ENCODE measurements around the gene SEC24C. TPM values are rescaled to one million over a fixed set of nuclear protein-coding genes. Genes with fewer than 3 reads are reported as not detected.
A peak's percentile ranks its signal among the peaks of the same experiment; 100 is the strongest.

Gene SEC24C
- total RNA-seq, 1 donor from 2014 or later, result 102 TPM

DNA sequence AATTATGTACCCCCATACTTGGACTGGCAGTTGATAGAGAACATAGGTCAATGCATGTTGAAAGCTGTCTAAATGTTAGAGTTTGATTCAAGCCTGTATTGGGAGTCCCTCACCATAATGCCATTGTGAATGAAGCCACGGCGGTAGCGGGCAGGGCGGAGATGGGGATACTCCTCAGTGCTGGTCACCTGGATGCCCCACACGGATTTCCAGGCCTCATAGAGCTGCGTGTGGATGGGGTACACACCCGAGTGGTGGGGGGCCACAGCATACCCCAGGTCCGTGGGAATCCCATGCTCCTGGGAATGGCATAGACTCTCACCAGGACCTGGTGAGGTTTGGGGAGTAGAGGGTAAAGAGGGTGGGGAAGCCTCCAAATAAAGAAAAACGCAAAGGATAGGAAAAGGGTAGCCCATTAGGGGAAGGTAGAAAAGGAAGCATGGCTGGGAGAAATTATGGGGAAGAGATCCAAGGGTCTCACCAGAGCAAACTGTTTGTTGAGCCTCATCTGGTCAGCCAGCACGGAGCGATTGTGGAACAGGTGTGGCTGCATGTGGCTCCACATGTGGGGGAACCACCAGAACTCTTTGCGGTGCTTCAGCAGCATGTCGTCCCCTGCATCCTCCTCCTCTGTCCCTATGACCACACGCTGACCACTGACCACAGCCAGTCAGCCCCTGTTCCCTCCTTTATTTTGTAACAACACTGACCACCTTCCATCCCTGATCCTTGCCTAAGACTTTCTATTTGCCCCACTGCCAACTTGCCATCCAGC, 62.2 kb downstream of the SEC24C start:
- Mint-ChIP-seq H3K9me3 (ENCODE audit: unreplicated experiment) (no peaks in the 10 kb centered on the region), H3K4me3 (ENCODE audit: unreplicated experiment) (peak overlapping the region; percentile 43), H3K27me3 (ENCODE audit: unreplicated experiment) (peaks cover 15% of the 10 kb centered on the region), H3K27ac (ENCODE audit: unreplicated experiment) (peak overlapping the region; percentile 84), H3K36me3 (ENCODE audit: low read depth, unreplicated experiment) (peaks cover 51% of the 10 kb centered on the region), H3K4me1 (ENCODE audit: unreplicated experiment) (peaks cover 23% of the 10 kb centered on the region)
- no peak for DNase-seq (ENCODE audit: low spot score)
- TF ChIP-seq, protein P1, sequence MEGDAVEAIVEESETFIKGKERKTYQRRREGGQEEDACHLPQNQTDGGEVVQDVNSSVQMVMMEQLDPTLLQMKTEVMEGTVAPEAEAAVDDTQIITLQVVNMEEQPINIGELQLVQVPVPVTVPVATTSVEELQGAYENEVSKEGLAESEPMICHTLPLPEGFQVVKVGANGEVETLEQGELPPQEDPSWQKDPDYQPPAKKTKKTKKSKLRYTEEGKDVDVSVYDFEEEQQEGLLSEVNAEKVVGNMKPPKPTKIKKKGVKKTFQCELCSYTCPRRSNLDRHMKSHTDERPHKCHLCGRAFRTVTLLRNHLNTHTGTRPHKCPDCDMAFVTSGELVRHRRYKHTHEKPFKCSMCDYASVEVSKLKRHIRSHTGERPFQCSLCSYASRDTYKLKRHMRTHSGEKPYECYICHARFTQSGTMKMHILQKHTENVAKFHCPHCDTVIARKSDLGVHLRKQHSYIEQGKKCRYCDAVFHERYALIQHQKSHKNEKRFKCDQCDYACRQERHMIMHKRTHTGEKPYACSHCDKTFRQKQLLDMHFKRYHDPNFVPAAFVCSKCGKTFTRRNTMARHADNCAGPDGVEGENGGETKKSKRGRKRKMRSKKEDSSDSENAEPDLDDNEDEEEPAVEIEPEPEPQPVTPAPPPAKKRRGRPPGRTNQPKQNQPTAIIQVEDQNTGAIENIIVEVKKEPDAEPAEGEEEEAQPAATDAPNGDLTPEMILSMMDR (IDR thresholded peaks at IDR 0.05; ENCODE audit: unreplicated experiment), result no peak

DNA sequence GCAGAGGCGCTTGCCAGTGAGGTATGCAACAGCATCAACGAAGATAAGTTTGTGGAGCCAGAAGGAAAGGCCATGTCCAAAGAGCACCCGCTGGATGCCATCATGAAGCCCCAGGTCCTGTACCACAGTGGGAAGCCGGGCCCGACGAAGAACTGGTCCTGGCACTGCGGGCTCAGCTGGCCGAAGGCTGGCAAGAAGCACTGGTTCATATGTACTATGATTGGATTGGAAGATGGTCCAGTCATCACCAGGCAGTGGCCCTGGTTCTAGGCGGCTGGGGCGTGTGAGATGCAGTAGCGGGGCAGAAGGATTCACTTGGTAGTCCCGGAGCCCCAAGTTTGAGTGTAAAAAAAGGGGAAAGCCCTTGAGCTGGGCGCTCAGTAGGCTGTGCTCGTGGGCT, 63.3 kb downstream of the SEC24C start:
- TF ChIP-seq, protein P1 (IDR thresholded peaks at IDR 0.05; ENCODE audit: unreplicated experiment), result no peak
- H3K36me3 Mint-ChIP-seq (ENCODE audit: low read depth, unreplicated experiment), result peaks cover 49% of the 10 kb centered on the region
- H3K4me3 Mint-ChIP-seq (ENCODE audit: unreplicated experiment), result no peak overlapping the region
- H3K27me3 Mint-ChIP-seq (ENCODE audit: unreplicated experiment), result peaks cover 11% of the 10 kb centered on the region
- no peak overlapping the region for H3K27ac Mint-ChIP-seq (ENCODE audit: unreplicated experiment)
- peaks cover 23% of the 10 kb centered on the region for H3K4me1 Mint-ChIP-seq (ENCODE audit: unreplicated experiment)
- DNase-seq (ENCODE audit: low spot score), result no peak
- H3K9me3 Mint-ChIP-seq (ENCODE audit: unreplicated experiment), result no peaks in the 10 kb centered on the region

DNA sequence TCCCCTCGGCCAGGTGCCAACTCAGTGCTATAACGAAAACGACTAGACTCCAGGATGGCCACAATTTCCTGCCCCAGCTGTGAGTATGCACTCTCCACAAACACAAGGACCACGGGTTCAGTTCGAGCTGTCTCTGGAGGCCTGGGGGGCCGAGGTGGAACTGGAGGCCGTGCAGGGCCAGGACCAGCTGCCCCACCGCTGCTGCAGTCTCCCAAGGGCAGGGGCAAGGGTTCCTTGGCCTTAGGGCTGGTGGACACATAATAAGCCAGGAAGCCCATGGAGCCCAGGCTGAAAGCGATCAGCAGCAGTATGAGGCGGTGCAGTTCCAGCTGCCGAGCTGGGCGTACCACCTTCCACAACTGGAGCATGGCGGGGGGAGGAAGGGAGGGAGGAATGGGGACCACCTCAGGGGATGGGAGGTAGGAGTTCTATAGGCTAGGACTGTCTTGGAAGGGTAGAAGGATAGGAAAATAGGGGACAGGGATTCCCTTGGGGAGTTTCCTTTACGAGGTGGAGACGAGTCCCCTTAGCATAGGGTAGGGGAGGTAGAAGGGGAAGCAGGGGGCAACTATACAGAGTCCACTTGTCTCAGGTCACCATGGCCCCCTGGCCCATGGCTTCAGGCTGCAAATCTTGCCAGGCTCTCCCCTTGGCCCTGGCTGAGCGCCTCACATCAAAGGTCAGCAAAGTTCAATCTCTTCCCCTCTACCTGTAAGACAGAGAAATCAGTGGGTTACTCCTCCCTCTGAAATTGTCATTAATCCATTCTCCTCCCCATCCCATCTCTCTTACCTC, 64.0 kb downstream of the SEC24C start:
- TF ChIP-seq, protein P1 (IDR thresholded peaks at IDR 0.05; ENCODE audit: unreplicated experiment), result no peak
- Mint-ChIP-seq H3K4me1 (ENCODE audit: unreplicated experiment) (peaks cover 23% of the 10 kb centered on the region), H3K27me3 (ENCODE audit: unreplicated experiment) (peaks cover 13% of the 10 kb centered on the region), H3K4me3 (ENCODE audit: unreplicated experiment) (peak overlapping the region; percentile 31), H3K9me3 (ENCODE audit: unreplicated experiment) (no peaks in the 10 kb centered on the region), H3K36me3 (ENCODE audit: low read depth, unreplicated experiment) (peaks cover 41% of the 10 kb centered on the region), H3K27ac (ENCODE audit: unreplicated experiment) (no peak overlapping the region)
- DNase-seq (ENCODE audit: low spot score), result no peak

DNA sequence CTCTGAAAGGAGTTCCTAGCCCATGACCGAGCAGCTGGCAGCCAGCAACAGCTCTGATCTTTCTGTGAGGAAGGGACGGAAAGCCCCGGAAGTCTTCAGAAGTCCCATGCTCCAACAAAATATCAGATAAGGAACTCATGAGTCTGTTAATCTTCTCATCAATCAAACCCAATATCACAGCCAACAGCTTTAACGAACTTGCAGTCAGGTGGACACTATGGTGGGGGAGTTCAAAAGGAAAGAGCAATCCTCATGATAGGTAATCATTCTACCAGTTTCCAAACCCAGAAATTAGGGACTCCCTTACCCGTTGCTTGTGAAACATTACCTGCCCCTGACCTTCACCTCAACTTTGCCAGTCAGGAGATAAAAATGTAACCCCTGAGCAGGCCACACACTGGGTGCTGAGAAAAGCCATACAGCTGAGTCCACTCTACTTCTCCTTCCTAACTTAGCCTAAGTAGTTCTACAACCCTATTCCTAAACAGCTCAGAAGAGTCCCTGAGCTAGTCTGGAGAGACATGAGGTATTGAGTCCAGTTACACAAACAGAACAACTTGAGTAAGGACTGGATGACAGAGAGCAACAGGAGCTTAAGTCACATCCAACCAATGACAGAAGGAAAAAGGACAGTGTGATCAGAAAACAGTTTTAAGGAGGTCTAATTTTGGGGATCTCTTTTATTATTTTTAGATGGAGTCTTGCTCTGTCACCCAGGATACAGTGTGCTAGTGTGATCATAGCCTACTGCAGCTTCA, 65.1 kb downstream of the SEC24C start:
- TF ChIP-seq, protein P1 (IDR thresholded peaks at IDR 0.05; ENCODE audit: unreplicated experiment), result no peak
- Mint-ChIP-seq H3K4me3 (ENCODE audit: unreplicated experiment) (peak overlapping the region; percentile 57), H3K27ac (ENCODE audit: unreplicated experiment) (peak overlapping the region; percentile 12), H3K4me1 (ENCODE audit: unreplicated experiment) (peaks cover 23% of the 10 kb centered on the region), H3K27me3 (ENCODE audit: unreplicated experiment) (peaks cover 13% of the 10 kb centered on the region), H3K36me3 (ENCODE audit: low read depth, unreplicated experiment) (peaks cover 40% of the 10 kb centered on the region), H3K9me3 (ENCODE audit: unreplicated experiment) (no peaks in the 10 kb centered on the region)
- DNase-seq (ENCODE audit: low spot score), result no peak
